HG02870 (cell line): Measurements from ENCODE around the gene SMARCAL1.

Experiments used
- ATAC-seq: cut with Tn5 transposase; IDR thresholded peaks from one replicate; pipeline ENCODE4 v1.9.1; 2021; ENCODE audit warnings: mild to moderate bottlenecking, moderate library complexity; ENCODE audit not compliant: unreplicated experiment

The SMARCAL1 gene

GRCh38 chr2:216527600-216527999 lies 115.3 kb downstream of the SMARCAL1 start:
- no peak for ATAC-seq

GRCh38 chr2:216532562-216532961 lies 120.3 kb downstream of the SMARCAL1 start:
- no peak for ATAC-seq
